ENCODE data around the gene HBG1.

Gene HBG1

DNA sequence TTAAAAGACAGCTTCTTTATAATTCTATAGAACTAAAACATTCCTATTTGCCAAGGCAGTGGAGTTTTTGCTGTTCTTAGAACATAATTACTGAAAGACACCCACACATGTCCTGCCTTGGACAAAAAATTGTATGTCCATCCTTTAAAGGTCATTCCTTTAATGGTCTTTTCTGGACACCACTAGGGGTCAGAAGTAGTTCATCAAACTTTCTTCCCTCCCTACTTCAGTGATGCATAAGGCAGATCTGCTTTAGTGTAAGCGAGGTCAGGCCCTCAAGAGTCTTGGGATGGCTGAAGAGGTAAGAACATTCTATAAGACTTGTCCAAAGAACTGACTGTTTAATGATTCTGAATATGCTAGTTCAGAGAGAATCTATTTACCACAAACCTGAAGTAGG, 44.9 kb downstream of the HBG1 start:
- Histone ChIP-seq H3K4me2 (ENCODE audit: low read depth, low read length) (no peak overlapping the region), H3K27me3 (replicated peaks; ENCODE audit: insufficient read depth, low read length) (no peaks in the 10 kb centered on the region), H2AFZ (ENCODE audit: low read length) (no peak overlapping the region), H3K36me3 (replicated peaks; ENCODE audit: insufficient read depth, low read length) (no peaks in the 10 kb centered on the region), H4K20me1 (ENCODE audit: insufficient read depth, low read length) (no peaks in the 10 kb centered on the region), H3K9ac (ENCODE audit: low read length) (no peak overlapping the region), H3K9me2 (replicated peaks; ENCODE audit: insufficient read depth, low read length) (no peaks in the 10 kb centered on the region), H3K79me2 (ENCODE audit: low read length) (no peaks in the 10 kb centered on the region), H3K27ac (ENCODE audit: low read length) (no peak overlapping the region), H3K9me3 (replicated peaks; ENCODE audit: insufficient read depth, low read length) (no peaks in the 10 kb centered on the region), H3K4me1 (ENCODE audit: low read length) (no peaks in the 10 kb centered on the region), H3F3A (ENCODE audit: insufficient read depth, low read length) (no peaks in the 10 kb centered on the region), H3K4me3 (ENCODE audit: low read length) (no peak overlapping the region)
- peak; percentile 76 for DNase-seq
- TF ChIP-seq, protein P1, sequence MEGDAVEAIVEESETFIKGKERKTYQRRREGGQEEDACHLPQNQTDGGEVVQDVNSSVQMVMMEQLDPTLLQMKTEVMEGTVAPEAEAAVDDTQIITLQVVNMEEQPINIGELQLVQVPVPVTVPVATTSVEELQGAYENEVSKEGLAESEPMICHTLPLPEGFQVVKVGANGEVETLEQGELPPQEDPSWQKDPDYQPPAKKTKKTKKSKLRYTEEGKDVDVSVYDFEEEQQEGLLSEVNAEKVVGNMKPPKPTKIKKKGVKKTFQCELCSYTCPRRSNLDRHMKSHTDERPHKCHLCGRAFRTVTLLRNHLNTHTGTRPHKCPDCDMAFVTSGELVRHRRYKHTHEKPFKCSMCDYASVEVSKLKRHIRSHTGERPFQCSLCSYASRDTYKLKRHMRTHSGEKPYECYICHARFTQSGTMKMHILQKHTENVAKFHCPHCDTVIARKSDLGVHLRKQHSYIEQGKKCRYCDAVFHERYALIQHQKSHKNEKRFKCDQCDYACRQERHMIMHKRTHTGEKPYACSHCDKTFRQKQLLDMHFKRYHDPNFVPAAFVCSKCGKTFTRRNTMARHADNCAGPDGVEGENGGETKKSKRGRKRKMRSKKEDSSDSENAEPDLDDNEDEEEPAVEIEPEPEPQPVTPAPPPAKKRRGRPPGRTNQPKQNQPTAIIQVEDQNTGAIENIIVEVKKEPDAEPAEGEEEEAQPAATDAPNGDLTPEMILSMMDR (IDR thresholded peaks at IDR 0.05; ENCODE audit: low read length), result peak; percentile 67
- no peak for TF ChIP-seq EZH2phosphoT487 (IDR thresholded peaks at IDR 0.05; ENCODE audit: low read length)

DNA sequence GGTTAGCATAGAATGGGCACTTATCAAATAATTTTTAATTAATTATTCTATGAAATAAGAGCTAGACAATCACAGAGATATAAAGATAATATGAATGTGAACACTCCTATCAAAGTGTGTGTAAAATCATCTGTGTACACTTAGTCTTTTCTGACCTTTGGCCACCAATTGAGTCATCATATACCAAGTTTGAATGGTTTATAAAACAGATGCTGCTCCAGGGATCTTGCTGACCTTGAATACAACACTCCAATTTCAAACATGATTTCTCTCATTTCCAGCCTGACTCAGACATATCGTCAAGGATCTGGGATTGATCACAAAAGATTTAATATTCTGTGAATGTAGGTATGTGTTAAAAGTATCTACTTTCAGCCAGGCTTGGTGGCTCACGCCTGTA, 46.3 kb downstream of the HBG1 start:
- TF ChIP-seq EZH2phosphoT487 (IDR thresholded peaks at IDR 0.05; ENCODE audit: low read length) (no peak), EZH2 (optimal IDR thresholded peaks at IDR 0.05; ENCODE audit: low read depth, low read length) (no peak)
- TF ChIP-seq, protein P1 (IDR thresholded peaks at IDR 0.05; ENCODE audit: low read length), result no peak
- H4K20me1 ChIP-seq (ENCODE audit: insufficient read depth, low read length), result no peaks in the 10 kb centered on the region
- no peaks in the 10 kb centered on the region for H3F3A ChIP-seq (ENCODE audit: insufficient read depth, low read length)
- H3K4me2 ChIP-seq (ENCODE audit: low read depth, low read length), result no peak overlapping the region
- no peaks in the 10 kb centered on the region for H3K9me2 ChIP-seq (replicated peaks; ENCODE audit: insufficient read depth, low read length)
- no peak overlapping the region for H3K4me3 ChIP-seq (ENCODE audit: low read length)
- no peaks in the 10 kb centered on the region for H3K27me3 ChIP-seq (replicated peaks; ENCODE audit: insufficient read depth, low read length)
- H3K79me2 ChIP-seq (ENCODE audit: low read length), result no peaks in the 10 kb centered on the region
- H3K36me3 ChIP-seq (replicated peaks; ENCODE audit: insufficient read depth, low read length), result no peaks in the 10 kb centered on the region
- H3K9ac ChIP-seq (ENCODE audit: low read length), result no peak overlapping the region
- no peak overlapping the region for H3K27ac ChIP-seq (ENCODE audit: low read length)
- no peaks in the 10 kb centered on the region for H3K9me3 ChIP-seq (replicated peaks; ENCODE audit: insufficient read depth, low read length)
- no peak for DNase-seq
- H3K4me1 ChIP-seq (ENCODE audit: low read length), result no peaks in the 10 kb centered on the region
- H2AFZ ChIP-seq (ENCODE audit: low read length), result no peak overlapping the region

DNA sequence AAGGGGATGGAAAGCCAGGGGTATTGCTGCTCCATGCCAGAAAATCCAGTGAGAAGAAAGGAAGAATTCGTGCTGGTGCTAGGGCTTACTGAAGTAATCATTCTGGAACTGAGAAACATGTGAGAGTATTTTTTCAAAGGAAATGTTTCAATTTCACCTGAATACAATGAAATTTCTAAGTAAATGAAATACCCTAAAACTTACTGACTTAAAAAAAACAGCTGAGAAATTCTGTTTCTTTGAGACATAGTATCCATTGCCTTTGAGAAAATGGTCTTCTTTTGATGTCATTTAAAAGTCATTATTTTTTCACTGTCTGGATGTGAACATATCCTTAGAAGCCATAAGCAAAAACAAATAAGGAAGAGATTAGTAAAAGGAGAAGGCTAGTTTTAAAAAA, 49.1 kb downstream of the HBG1 start, which contains the start of gene OR51V1:
Gene OR51V1 (minus strand): TSS at position 101 of the 400 bp plus-strand sequence. CDS start 0 bp downstream, at position 101.
- Histone ChIP-seq H3K27ac (ENCODE audit: low read length) (no peak within 1 kb of the TSS), H3K9ac (ENCODE audit: low read length) (no peak within 1 kb of the TSS), H3K9me3 (replicated peaks; ENCODE audit: insufficient read depth, low read length) (no peaks in the 10 kb centered on the region), H3F3A (ENCODE audit: insufficient read depth, low read length) (no peaks in the 10 kb centered on the region), H3K4me1 (ENCODE audit: low read length) (no peaks in the 10 kb centered on the region), H4K20me1 (ENCODE audit: insufficient read depth, low read length) (no peaks in the 10 kb centered on the region), H3K4me2 (ENCODE audit: low read depth, low read length) (no peak within 1 kb of the TSS), H3K79me2 (ENCODE audit: low read length) (no peaks in the 10 kb centered on the region), H3K27me3 (replicated peaks; ENCODE audit: insufficient read depth, low read length) (no peaks in the 10 kb centered on the region), H3K9me2 (replicated peaks; ENCODE audit: insufficient read depth, low read length) (no peaks in the 10 kb centered on the region), H3K4me3 (ENCODE audit: low read length) (no peak within 1 kb of the TSS), H2AFZ (ENCODE audit: low read length) (no peak within 1 kb of the TSS), H3K36me3 (replicated peaks; ENCODE audit: insufficient read depth, low read length) (no peaks in the 10 kb centered on the region)
- no peak for DNase-seq
- TF ChIP-seq EZH2phosphoT487 (IDR thresholded peaks at IDR 0.05; ENCODE audit: low read length), result no peak
- TF ChIP-seq, protein P1 (IDR thresholded peaks at IDR 0.05; ENCODE audit: low read length), result no peak
- TF ChIP-seq EZH2 (optimal IDR thresholded peaks at IDR 0.05; ENCODE audit: low read depth, low read length), result no peak
